ENCODE data around the gene C1R.
A peak's percentile ranks its signal among the peaks of the same experiment; 100 is the strongest.
"Not testable (repeated sequence)": the region's sequence is repeated elsewhere in the genome, so short reads cannot be mapped to it uniquely, and the experiment has no call there.

Gene C1R

GRCh38 chr12:7120166-7120565 is 27.9 kb upstream of the C1R start:
- no peak for DNase-seq (ENCODE audit: low read depth)

DNA sequence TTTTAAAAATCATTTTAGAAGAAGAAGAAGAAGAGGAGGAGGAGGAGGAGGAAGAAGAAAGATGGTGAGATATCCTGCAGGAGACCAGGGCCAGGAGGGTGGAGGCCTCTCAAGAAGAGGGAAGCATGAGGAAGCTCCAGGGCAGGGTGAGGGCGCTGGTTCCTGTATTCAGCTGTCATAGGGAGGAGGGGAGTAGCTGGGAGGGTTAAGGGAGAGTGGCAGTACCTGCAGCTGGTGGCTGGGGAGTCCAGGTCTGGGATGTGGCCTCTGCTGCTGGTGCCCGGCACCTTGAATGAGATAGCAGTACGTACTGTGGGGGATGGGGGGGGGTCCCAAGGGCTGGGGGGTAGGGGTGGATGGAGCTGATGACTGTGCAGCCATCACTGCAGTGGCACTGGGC is 26.6 kb upstream of the C1R start:
- no peak for DNase-seq (ENCODE audit: low read depth)

GRCh38 chr12:7117670-7118069 is 25.4 kb upstream of the C1R start:
- no peak for DNase-seq (ENCODE audit: low read depth)

GRCh38 chr12:7116916-7117315 is 24.7 kb upstream of the C1R start:
- DNase-seq (ENCODE audit: low read depth), result no peak

- DNase-seq (ENCODE audit: low read depth), result no peak
Observed at GRCh38 chr12:7116196-7116595, 24.0 kb upstream of the C1R start.

DNA sequence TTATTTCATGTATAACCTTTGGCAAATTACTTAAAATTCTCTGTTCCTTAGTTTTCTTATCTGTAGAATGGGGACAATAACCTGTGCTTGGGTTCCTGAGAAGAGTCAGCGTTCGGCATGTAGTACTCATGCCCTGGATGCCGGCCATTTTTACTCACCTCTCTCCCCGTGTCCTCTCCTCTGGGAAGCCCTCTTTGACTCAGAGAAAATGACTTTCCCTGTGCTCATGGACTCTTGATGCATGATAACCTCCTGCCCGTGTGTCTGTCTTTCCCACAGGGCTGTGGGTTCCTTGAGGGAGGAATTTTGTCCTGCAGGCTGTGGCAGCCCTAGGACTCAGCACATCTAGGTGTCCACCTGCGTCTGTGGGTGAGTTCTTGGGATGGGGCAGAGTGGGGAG is 22.6 kb upstream of the C1R start:
- no peak for DNase-seq (ENCODE audit: low read depth)

DNA sequence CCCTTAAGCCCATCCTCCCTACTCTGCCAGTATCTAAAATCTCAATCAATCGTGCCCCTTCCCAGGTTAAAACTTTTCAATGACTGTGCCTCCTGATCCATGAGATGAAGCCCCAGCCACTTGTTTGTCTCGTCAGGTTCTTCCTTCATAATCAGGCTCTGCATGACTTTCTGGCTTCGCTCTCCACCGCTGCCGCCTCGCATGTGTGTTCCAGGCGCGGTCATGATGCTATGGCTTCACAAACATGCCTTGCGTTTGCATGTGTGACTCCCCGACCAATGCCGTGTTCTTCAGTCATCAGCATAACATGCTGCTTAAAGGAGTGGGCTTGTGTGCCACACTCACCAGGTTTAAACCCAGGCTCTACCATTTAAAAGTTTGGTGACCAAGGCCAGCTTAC is 21.8 kb upstream of the C1R start:
- DNase-seq (ENCODE audit: low read depth), result no peak

DNA sequence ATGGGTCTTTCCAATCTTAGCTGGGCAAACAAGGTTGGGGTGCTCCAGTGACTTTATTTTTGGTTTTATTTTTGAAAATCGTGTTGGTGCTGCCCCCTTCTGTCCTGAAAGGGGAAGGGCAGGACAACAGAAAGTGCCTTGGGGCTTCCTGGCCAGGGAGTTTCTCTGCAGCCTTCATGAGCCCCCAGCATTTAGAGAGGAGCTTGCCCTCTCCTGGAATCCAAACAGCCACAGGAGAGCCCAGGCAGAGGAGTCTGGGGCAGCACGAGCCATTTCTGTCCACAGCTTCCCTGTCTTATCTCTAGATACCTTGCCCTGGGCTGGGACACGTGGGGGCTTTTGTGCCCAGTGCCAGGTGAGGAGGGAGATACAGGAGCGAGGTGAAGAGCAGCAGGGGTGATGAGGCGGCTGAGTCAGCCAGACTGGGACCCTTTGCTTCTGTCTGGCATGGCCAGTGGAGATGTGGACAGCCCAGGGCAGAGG is 21.2 kb upstream of the C1R start:
- no peak for DNase-seq (ENCODE audit: low read depth)

- DNase-seq (ENCODE audit: low read depth), result no peak
Observed at GRCh38 chr12:7112041-7112440, 19.8 kb upstream of the C1R start.

GRCh38 chr12:7110661-7111060 is 18.4 kb upstream of the C1R start:
- DNase-seq (ENCODE audit: low read depth), result no peak

DNA sequence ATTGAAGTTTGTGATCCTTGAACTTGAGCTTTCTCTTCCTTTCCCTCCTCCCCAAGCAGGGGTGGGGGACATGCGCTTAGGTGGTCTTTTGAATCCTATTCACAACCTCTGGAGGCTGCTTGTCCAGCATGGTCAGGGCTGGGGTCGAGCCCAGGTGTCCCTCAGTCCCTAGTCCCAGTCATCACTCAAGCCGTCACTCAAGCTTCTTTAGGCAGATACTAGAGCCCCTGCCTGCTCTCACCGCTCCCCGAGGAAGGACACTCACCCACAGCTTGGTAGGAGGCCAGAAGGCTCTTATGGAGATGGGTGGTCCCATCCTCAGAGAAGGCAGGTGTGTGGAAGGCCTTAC is 17.3 kb upstream of the C1R start:
- no peak for DNase-seq (ENCODE audit: low read depth)

- peak; percentile 81 for DNase-seq (ENCODE audit: low read depth)
Observed at GRCh38 chr12:7108796-7109571, 16.7 kb upstream of the C1R start, which contains the start of gene C1RL. Gene C1RL, minus strand, starts transcription at chr12:7109214. Its CDS starts 34 bp downstream, at chr12:7109180.

DNA sequence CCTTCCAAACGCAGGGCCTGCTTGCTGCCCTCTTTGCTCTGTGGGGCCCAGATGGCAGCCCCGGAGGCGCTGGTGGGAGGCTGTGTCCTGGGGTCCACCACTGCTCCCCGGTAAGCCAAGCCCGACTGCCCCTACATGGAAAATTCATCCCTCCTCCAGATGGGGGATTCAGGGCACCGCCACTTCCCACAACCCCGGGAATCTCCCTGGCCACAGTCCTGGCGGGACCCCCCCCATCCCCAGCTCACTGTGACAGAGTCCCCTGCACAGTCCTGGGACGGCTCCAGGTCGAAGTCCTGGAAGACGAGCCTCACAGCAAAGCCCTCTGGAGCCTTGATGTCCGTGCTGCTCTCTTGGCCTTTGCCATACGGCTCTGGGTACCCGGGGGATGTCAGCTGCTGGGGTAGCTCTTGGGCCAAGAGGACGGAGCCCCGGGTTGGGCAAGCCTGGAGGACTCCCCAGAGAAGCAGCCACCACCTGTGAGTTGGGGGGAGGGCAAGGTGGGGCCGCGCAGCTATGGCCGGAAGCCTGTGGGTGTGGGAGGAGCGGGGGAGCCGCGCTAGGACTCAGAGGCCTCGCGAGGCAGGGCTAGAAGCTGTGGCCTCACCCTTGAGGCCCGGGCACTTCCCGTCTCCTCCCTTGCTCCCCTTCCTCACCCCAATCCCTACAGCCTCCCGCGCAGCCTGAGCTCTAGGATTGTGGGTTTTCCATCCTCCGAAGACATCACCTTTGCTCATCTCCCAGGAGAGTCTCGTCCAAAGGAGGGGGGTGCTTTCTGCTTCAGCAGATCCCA is 16.0 kb upstream of the C1R start:
- peak; percentile 40 for DNase-seq (ENCODE audit: low read depth)

DNA sequence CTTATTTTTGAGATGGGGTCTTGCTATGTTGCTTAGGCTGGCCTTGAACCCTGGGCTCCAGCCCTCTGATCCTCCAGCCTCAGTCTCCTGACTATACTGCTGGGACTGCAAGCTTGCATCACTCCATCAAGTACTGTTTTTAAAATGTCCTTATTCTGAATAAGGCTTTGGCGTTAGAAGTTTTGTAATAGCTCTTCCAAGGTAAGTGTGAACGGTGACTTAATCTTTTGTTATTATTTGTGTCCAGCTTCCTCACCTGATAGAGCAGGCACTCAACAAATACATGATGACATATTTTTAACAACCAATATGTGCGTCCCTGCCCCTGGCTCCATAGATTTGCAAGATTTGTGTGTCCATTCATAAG is 15.4 kb upstream of the C1R start:
- DNase-seq (ENCODE audit: low read depth), result no peak

DNA sequence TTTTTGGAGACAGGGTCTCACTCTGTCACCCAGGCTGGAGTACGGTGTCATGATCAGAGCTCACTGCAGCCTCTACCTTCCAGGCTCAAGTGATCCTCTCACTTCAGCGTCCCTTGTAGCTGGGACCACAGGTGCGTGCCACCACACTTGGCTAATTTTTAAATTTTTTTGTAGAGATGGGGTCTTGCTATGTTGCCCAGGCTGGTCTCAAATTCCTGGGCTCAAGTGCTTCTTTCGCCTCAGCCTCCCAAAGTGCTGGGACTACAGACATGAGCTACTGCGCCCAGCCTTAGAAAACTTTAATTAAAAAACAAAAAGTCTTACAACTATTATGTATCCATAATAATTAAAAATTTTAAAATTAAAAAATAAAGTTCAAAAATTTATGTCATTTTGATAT is 14.9 kb upstream of the C1R start:
- not testable (repeated sequence) for DNase-seq (ENCODE audit: low read depth)

- no peak for DNase-seq (ENCODE audit: low read depth)
Observed at GRCh38 chr12:7106082-7106481, 13.8 kb upstream of the C1R start.

GRCh38 chr12:7103837-7104584 is 11.8 kb upstream of the C1R start:
- DNase-seq (ENCODE audit: low read depth), result no peak

DNA sequence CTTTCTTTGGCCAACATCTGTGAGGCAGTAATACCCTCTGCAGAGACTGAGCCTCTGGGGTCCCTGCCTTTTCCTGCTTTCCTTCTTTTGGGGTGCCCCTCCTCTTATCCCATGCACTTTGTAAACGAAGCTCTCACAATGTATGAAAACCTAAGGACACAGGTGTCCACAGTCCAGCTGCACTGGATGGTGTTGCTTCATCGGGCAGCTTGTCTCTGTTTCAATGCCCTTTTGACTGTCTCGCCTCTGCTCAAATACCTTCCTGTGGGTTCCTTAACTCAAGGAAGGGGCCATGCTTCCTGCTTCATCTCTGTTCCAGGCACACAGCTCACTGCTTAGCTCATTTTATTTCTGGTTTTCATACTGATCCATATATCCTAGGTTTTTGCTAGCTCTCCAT is 10.3 kb upstream of the C1R start:
- DNase-seq (ENCODE audit: low read depth), result no peak

DNA sequence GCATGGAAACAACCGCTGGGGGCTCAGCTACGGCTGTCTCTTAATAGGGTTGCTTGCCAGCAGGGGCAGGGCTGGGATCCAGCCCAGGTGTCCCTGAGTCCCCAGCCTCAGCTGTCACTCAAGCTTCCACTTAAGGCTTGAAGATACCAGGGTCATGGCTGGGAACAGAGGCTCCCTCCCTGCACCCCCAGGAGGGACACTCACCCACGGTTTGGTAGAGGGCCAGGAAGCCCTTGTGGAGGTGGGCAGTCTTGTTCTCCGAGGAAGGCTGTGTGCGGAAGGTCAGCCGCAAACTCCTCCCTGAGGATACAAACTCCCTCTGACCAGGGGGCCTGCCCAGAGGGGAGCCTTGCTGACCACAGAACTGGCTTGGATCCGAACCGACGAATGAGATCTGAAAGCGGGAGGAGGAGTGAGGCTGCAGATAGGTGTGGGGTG is 9.5 kb upstream of the C1R start:
- no peak for DNase-seq (ENCODE audit: low read depth)

GRCh38 chr12:7101047-7101693 is 8.9 kb upstream of the C1R start:
- no peak for DNase-seq (ENCODE audit: low read depth)

GRCh38 chr12:7100239-7100638 is 8.0 kb upstream of the C1R start:
- DNase-seq (ENCODE audit: low read depth), result no peak

DNA sequence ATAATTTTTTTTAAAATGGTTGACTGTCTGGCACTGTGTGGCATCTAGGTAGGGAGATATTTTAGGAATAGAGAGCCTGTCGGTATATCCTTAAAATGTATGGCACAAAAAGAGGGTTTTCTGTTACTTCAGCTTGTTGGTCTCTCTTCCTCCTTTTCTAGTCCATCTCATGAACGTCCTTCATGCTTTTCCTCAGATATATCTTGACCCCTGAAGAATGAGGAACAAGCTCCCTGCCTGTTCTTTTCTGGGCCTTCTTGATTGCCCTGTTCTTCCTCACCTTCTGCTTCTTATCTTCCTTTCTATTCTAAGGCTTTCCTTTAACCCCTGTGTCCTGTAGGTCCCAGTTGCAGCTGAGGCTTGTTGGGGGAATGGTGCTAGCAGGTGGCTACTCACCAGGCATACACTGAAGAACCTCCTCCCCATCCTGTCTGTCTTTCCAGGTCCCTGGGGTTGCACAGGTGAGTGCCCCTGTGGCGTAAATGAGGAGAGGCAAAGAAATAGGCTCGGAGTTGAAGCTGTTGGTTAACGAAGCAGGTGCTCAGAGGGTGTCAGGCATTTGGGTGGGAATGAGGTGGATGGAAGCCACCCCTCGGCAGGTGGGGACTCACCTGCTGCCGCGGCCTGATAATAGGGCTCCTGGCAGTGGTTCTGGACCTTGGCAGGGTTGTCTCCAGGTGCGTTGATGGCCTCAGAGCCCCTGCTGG is 7.2 kb upstream of the C1R start:
- no peak for DNase-seq (ENCODE audit: low read depth)

Measured in stimulated activated CD8-positive, alpha-beta memory T cell treated with anti-CD3 and anti-CD28 coated beads, Interleukin-7, amount 100 ng/mL, for 24 hours (primary cell).